ENCODE results near the gene KDELR1.

The KDELR1 gene

DNA sequence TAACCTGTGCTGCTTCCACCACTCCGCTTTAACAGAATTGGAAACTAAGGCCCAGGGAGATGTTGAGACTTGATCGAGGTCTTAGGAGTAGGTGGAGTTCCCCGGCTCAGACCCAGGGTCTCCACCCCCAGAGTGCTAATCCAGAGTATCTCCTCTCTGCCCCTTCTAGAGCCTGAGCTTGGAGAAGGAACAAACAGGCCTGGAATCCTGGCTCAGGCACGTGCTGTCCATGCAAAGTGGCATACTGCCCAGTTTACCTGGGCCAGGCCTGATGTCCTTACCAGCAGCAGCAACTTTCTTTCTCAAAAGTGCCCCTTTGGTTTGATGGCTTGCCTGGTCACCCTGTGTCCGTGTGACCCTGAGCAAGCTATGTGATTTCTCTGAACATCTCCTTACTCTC, 23.5 kb downstream of the KDELR1 start:
- DNase-seq: no peak

DNA sequence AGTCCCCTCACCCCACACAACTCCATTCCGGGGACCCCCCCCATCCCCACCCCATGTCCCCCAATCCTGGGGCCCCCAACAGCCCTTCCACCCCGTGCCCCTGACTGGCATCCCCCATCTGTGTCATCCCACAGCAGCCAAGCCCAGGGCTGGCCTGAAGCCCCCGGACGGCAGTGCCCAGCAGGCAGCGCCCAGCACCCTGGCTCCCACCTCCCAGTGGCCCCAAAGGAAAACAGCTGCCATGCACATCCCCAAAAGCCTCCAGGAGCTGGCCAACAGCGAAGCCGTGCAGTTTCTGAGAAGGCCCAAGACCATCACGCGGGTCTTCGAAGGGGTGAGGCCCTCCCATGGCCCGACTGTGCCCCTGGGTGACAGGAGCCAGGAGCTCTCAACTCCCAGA, 25.7 kb downstream of the KDELR1 start:
- no peak for DNase-seq

DNA sequence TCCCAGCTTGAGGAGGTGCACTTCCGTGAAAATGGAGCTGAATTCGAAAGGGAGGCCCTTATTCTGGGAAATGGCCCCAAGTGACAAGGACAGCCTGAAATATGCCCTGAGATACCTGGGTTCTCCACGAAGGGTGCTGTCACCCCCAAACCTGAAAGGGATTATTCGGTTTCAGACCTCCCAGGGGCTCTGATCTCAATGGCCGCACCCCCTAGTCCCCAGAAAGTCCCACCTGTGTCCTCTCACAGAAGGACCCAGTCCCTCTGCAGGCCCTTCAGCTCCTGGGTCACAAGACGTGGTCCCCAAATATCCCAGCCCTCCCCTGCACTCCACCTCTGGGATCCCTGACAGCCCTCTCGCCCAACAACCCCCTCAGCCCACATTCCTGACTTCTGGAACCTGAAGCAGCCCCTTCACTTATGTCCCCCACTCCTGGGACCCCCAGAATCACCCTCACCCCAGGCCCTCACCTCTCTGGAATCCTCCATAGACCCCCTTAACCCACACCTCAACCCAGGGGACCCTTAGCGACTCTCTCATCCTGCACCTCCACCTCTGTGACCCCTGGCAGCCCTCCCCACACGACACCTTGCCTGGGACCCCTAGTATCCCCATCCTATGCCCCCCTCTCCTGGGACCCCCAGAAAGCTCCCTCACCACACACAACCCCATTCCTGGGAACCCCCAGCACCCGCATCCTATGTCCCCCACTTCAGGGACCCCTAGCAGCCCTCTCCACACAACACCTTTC, 26.6 kb downstream of the KDELR1 start:
- no peak for DNase-seq

DNA sequence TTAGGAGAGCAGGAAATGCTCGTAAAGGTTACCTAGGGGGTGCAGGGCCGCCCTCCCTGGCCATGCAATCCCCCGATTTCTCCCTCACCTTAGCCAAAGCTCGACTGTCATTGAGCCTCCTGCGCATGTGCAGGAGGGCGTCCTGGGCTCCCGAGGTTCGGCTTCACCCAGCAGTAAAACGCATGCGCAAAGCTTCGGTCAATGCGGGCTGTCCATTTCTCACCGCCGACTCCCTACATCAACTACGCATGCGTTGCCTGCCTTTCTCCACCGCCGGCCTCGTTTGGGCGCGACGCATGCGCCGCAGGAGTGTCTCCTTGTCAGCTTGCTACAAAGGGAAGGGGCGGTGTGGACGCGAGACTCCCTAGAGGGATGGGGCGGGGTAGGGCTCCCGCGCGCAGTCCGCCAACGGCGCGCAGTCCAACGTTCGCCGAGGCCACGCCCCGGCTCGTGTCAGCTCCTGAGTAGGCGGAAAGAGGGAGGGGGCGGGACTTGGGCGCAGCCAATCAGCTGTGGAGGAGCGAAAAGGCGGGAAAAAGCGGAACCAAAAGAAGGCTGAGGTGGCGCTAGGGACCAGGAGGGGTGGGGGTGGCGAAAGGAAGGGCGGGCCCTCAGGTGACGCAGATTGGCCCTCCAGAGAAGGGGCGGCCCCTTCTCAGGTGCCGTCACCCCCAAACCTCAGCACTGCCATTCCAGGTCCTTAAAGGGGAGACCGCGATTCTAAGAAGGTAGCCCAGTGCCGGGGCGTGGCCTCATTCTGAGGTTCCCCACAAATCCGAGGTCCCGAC, 27.3 kb downstream of the KDELR1 start, which contains the start of the genes SYNGR4 and TMEM143:
Gene SYNGR4, plus strand, starts transcription at position 558 of the 788 bp plus-strand sequence. CDS start 1,476 bp downstream, outside the sequence.
Gene TMEM143, minus strand, starts transcription at position 131 of the 788 bp plus-strand sequence. Its CDS starts 20 bp downstream, at position 111.
- DNase-seq: peak; percentile 97

DNA sequence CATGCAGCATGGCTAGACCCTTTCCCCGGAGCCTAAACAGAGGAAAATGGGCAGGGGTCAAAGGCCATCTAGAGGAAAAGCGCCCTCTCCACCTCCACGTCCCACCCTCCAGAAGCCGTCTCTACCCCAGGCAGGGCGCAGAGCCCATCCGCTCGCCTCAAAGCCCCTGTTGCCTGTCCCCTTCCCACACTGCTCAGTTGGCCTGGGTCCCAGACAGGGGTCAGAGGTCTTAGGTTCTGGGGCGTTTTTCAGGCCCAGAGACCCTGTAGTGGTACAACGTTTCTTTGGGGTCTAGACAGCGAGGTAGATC, 27.9 kb downstream of the KDELR1 start:
- no peak for DNase-seq

DNA sequence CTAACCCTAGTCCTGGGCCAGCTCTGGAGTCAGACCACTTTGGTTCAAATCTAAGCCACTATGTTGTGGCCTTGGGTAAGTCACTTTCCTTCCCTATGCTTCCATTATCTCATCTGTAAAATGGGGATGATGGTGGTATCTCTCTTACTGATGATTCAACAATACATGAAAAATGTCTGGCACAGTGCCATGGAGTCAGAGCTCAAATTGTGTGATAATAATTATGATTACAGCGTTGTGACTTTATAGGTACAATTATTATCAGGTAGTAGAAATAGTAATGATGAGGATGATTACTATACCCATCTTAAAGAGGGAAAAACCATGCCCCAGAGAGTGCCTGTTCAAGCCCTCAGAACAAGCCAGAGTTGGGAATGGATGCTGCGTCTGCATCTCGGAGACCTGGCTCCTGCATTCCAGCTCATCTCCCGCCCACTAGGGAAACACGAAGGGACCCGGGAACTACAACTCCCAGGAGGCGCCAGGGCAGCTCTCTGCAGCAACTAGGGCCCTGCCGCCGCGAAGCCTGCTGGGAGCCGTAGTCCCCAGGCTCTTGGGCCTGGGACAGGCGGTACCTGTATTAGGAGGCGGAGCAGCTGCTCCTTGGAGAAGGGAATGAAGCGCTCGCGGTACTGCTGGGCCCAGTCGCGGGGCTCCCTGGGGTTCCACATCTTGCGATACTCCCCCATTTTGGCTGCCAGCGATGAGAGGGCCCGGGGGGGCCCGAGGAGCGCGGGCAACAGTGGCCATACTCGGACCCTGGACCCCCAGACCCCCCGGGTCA, 28.4 kb downstream of the KDELR1 start:
- DNase-seq: peak; percentile 89

DNA sequence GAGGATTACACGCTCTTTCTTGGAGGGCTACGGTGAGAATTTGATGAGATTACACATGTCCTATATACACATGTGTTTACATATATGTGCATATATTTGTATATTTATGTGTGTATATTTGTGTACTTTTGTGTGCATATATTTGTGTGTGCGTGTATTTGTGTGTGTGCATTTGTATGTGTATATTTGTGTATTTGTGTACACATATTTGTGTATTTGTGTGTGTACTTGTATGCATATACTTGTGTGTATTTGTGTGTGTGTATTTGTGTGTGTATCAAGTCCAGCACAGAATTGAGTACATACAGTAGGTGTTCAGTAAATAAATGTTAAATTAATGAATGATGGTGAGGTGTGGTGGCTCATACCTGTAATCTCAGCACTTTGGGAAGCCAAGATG, 29.4 kb downstream of the KDELR1 start:
- DNase-seq: no peak

DNA sequence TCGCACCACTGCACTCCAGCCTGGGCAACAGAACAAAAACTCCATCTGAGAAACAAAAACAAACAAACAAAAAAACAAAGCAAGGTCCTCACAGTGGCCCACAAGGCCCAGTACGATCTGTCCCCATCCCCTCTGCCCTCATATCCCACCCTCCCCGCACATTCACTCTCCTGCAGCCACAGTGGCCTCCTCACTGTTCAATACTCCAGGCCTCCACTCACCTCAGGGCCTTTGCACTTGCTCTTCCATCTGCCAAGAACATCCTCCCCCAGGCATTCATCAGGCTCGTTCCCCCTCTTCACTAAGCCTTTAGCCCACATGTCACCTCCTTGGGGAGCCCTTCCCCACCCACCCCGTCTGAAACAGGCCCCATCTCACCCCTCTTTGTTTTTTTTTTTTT, 32.2 kb downstream of the KDELR1 start:
- no peak for DNase-seq

DNA sequence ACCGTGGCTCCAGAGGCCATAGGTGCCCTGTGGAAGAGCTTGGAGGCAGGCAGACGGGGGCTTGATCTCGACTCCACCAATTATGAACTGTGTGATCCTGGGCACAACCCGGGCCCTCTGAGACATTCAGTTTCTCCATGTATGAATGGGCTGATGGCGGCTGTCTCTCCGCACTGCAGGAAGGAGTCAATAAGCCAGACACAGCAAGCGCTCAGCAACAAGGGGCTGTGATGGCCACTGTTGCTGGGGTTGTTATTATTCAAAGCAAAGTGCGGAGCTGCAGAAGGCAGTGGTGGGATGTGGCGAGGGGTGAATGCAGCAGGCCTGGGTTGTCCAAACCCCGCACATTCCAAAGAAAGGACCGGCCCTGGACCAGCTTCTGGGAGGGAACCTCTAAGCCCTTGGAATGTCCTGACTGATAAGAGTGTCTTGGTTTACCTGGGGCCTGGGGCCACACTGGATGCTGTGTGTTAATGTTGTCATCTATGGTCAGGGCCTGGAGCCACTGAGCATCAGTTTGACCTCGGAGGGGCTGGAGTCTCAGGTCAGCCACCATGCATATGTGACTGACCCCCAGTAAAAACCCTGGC, 35.9 kb downstream of the KDELR1 start:
- DNase-seq: no peak

DNA sequence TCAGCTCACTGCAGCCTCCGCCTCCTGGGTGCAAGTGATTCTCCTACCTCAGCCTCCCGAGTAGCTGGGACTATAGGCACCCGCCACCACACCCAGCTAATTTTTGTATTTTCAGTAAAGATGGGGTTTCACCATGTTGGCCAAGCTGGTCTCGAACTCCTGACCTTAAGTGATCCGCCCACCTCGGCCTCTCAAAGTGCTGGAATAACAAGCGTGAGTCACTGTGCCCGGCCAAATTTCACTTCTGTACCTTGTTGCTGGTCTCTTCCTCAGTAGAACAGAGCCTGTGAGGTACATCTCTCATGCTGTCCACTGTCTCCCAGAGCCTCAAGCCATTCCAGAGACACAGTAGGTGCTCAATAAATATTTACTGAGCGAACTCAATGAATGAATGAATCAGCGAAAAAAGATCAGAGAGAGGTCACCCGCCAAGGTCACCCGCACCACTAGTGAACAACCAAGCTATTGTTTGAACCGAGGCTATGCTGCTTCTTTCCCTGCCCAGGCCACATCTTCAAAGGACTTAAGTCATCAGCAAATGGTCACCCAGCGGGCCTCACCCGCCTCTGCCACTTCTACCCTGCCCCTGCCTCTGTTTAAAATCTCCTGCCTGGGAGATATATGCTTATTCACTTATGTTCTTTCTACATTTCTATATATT, 36.9 kb downstream of the KDELR1 start:
- no peak for DNase-seq

DNA sequence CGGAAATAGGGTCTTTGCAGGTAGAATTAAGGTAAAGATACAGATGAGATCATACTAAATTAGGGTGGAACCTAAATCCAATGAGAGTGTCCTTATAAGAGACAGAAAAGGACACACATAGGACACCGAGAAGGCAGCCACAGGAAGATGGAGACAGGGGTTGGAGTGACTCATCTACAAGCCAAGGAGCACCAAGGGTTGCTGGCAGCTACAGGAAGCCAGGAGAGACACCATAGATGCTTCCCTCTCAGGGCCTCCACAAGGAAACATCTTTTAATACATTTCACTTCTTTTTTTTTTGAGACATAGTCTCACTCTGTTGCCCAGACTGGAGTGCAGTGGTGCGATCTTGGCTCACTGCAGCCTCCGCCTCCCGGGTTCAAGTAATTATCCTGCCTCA, 37.7 kb downstream of the KDELR1 start:
- DNase-seq: no peak

DNA sequence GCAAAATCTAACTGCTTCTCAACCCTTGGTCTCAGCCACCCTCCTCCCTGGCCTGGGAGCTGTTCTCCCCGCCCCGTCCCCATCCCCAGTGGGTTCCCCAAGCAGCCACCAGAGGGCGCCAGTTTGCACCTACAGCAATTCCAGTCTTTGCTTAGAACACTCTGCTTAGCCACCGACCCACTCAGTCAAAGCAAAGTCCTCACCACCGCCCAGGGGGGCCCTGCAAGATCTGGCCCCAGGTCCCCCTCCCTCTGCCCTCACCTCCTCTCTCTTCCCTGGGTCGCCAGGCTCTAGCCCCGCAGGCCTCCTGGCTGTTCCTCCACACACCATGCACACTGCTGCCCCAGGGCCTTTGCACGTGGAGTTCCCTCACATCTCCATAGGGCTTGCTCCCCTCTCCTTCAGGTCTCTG, 40.0 kb downstream of the KDELR1 start:
- peak; percentile 19 for DNase-seq

DNA sequence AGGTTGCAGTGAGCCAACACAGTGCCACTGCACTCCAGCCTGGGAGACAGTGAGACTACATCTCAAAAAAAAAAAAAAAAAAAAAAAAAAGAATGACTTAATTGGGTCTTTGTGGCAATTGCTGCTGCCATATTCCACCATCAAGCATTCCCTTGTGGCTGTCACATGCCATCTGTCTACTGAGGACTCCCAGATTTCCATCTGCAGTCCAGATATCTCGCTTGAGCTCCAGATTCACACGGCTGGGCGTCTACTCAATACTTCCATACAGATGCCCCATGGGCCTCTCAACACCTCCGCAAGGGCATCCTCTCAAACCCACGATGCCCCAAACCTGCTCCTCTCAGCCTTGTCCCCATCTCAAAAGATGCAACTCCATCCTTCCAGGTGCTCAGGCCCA, 40.5 kb downstream of the KDELR1 start:
- no peak for DNase-seq

DNA sequence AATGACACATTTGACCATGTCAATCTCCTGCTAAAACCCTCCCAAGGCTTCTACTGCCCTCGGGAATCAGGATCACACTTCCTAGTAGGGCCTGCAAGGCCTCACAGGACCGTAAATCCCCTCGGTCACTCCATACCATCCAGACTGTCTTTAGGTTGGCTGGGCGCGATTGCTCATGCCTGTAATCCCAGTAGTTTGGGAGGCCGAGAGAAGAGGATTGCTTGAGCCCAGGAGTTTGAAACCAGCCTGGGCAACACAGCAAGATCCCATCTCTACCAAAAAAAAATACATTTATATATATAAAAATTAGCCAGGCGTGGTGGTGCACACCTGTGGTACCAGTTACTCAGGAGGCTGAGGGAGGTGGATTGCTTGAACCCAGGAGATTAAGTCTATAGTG, 42.6 kb downstream of the KDELR1 start:
- no peak for DNase-seq

DNA sequence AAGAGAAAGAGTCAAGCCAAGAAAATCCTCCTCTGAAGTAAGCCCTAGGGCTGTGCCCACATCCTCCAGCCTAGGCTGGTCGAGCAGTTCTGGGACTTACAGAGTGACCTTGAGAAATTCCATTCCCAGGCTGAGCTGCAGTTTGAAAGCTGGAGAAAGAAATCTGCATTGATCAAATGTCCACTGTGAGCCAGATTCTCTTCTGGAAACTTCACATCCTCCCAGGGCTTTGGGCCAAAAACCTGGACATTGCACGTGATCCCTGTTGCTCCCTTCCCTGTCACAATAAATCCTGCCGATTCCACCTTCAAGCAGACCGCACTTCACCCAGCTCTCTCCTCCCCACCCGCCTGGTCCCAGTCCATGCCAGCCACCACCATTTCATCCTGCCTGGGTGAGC, 43.3 kb downstream of the KDELR1 start:
- no peak for DNase-seq

DNA sequence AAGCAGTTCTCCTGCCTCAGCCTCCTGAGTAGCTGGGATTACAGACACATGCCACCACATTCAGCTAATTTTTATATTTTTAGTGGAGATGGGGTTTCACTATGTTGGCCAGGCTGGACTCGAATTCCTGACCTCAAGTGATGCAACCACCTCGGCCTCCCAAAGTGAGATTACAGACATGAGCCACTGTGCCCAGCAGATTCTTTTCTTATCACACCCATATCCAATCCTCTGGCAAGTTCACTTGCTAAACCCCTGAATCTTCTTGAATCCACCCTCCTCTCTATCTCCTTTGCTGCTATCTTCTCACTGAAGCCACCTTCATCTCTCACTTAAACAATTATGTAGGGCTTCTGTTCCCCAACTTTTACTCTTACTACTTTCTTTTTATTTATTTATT, 45.2 kb downstream of the KDELR1 start:
- no peak for DNase-seq

DNA sequence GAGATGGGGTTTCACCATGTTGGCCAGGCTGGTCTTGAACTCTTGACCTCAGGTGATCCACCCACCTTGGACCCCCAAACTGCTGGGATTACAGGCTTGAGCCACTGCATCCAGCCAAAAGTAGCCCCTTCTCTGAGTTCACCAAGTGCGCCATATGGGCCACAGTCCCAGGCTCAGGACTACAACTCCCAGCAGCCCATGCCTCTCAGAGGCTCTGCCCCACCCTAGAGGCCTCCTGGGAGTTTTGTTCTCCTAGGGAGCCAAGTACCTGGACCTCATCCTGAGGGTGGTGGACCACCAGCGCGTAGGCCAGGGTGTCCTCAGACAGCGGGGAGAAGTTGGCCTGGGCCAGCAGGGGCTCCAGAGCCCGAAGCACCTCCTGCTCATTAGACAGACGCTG, 46.5 kb downstream of the KDELR1 start:
- no peak for DNase-seq

DNA sequence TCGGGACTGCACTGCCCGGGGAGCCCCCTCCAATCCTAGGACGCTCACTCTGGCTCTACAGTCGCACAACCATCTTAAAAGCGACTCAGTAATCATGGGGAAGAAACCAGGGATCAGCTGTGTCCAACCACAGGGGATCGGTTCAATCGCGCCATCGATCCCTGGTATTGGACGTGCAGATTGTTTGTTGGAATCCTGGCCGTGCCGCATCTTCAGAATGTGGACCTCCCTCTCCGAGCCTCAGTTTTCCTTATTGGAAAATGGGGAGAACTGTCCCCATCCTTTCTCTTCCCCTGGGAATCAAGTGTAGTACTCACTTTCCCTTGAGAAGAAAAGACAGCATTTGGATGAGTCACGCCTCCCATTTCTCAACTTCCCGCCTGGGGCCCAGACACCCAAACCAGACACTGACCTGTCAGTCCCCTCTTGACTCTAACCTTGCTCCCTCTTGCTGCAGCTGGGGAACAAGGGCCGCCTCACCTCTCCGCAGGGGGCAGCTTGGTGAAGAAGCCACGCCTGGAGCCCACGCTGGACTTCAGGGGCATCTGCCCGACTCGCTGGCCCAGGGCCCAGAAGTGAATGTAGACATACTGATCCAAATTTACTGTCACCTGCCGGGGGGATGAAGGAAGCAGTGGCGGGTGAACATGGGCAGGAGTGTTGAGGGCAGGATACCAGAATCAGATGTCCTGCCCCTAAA, 48.4 kb downstream of the KDELR1 start:
- no peak for DNase-seq

DNA sequence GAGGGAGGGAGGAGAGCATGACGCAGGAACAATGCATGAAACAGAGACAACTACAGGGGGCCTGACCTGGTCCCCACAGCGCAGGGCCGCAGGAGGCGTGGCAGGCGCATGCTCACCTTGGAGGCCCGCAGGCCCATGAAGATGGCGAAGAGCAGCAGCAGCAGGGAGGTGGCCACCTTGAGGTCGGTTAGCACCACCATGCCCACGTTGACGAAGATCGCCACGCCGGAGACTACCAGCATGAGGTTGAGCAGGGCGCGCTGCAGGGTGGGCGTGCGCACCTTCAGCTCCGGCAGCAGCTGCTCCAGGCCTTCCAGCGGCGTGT, 49.0 kb downstream of the KDELR1 start:
- no peak for DNase-seq

DNA sequence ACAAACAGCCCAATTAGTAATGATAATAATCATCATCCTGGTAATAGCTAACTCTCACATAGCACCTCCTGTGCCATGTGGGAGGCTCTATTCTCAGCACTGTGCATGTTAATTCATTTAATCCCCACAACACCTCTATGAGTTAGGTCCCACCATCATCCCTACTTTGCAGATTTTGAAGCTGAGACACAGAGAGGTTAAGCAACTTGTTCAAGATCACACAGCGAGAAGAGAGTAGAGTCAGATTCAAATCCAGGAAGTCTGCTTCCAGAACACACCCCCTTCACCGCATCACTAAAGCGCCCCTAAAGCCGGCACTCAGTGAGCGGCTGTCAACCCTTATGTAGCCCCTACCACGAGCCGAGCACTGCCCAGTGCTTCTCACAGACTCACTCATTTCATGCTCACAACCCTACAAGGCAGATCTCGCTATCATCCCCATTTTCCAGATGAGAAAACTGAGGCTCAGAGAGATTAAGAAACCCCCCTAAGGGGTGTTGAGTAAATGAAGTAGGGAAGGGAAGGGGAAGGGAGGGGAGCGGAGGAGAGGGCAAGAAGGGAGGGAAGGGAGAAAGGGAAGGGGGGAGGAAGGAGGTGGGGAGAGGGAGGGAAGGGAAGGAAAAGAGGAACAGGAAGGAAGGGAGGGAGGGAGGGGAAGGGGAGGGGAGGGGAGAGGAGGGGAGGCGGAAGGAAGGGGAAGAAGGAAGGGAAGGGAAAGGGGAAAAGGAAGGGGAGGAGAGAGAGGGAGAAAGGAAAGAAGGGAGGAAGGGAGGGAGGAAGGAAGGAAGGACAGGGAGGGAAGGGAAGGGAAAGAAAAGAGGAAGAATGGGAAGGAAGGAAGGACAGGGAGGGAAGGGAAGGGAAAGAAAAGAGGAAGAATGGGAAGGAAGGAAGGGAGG, 49.6 kb downstream of the KDELR1 start:
- no peak for DNase-seq

DNA sequence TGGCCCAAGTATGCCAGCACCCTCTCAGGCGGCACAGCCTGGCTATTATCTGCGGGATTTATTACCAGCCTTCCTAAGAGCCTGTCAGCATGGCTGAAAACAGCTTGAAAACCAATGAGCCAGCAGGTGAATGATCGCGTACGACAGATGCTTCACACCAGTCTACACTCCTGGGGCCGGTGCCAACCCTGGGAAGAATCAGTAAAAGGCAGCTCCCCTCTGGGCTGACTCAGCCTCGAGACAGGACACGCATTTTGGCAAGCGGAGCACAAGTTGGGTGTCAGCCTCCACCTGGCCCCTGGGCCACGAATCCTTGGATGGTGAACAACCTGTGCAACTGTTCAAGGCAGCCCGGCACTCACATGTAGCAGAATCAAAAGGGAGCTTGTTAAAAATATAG, 50.4 kb downstream of the KDELR1 start:
- no peak for DNase-seq
